SU-DHL-6 (cell line): ENCODE results near the gene DCAF5.

Experiments used
- CTCF ChIP-seq: fragments of 200-600 bp; sonication (generic); IDR thresholded peaks from one replicate; pipeline ENCODE4 v1.5.1; 2017; ENCODE audit warnings: antibody characterized with exemption, mild to moderate bottlenecking, low read length, moderate library complexity; ENCODE audit not compliant: insufficient read depth, poor library complexity, severe bottlenecking
- EZH2phosphoT487 ChIP-seq: fragments of 200-600 bp; sonication (generic), shearing (Covaris generic); conservative IDR thresholded peaks from 2 replicates; pipeline ENCODE4 v1.6.1; 2018; ENCODE audit warnings: mild to moderate bottlenecking, antibody characterized with exemption, low read length, moderate library complexity, mixed read lengths

- TF ChIP-seq CTCF (no peak), EZH2phosphoT487 (no peak)
Observed at GRCh38 chr14:69152902-69153151, at the start of gene DCAF5.
